ENCODE results near the gene PCDHGC5. TPM values are rescaled to one million over a fixed set of nuclear protein-coding genes. Genes with fewer than 3 reads are reported as not detected.

The PCDHGC5 gene
- total RNA-seq, 1 donor from 2014 or later: 7.7 TPM

GRCh38 chr5:141512390-141512910, 23.6 kb downstream of the PCDHGC5 start:
- peaks cover 62% of the 10 kb centered on the region for H3K4me1 Mint-ChIP-seq (ENCODE audit: low read depth, unreplicated experiment)

GRCh38 chr5:141512911-141513626, 24.2 kb downstream of the PCDHGC5 start:
- peak overlapping the region; percentile 24 for H2AFZ ChIP-seq (ENCODE audit: low read depth, low read length)
- peaks cover 3% of the 10 kb centered on the region for H3K79me2 ChIP-seq (ENCODE audit: insufficient read depth, low read length)
- peak overlapping the region; percentile 93 for H3K27ac ChIP-seq (ENCODE audit: low read depth, low read length)
- peaks cover 54% of the 10 kb centered on the region for H3K4me1 ChIP-seq (ENCODE audit: insufficient read depth, low read length)
- Mint-ChIP-seq H3K27ac (ENCODE audit: unreplicated experiment) (peak overlapping the region; percentile 85), H3K4me3 (ENCODE audit: unreplicated experiment) (peak overlapping the region; percentile 67), H3K27me3 (ENCODE audit: low read depth, unreplicated experiment) (no peaks in the 10 kb centered on the region), H3K9me3 (ENCODE audit: unreplicated experiment) (peaks cover 1% of the 10 kb centered on the region), H3K36me3 (ENCODE audit: low read depth, unreplicated experiment) (peaks cover 10% of the 10 kb centered on the region), H3K4me1 (ENCODE audit: low read depth, unreplicated experiment) (peaks cover 59% of the 10 kb centered on the region)
- peak overlapping the region; percentile 84 for H3K9ac ChIP-seq (ENCODE audit: low read length)
- H3K4me2 ChIP-seq (ENCODE audit: low read length): peak overlapping the region; percentile 90
- peak; percentile 60 for DNase-seq (ENCODE audit: low read depth)
- no peaks in the 10 kb centered on the region for H3K27me3 ChIP-seq (ENCODE audit: insufficient read depth, low read length)
- peaks cover 20% of the 10 kb centered on the region for H3K36me3 ChIP-seq (ENCODE audit: insufficient read depth, low read length)
- TF ChIP-seq CTCF (IDR thresholded peaks at IDR 0.05; ENCODE audit: insufficient read depth, low read depth, low read length) (no peak), EZH2 (IDR thresholded peaks at IDR 0.05; ENCODE audit: insufficient read depth, low read length) (no peak)
- no peaks in the 10 kb centered on the region for H3K9me3 ChIP-seq (ENCODE audit: insufficient read depth, low read depth, low read length)
- FAIRE-seq: no peak
- no peaks in the 10 kb centered on the region for H4K20me1 ChIP-seq (ENCODE audit: insufficient read depth, low read length)
- H3K4me3 ChIP-seq (ENCODE audit: insufficient read depth, low read depth, low read length): peak overlapping the region; percentile 48

More at GRCh38 chr5:141512390-141512910, 23.6 kb downstream of the PCDHGC5 start:
- H3K4me1 ChIP-seq (ENCODE audit: insufficient read depth, low read length): peaks cover 60% of the 10 kb centered on the region
- Mint-ChIP-seq H3K27me3 (ENCODE audit: low read depth, unreplicated experiment) (no peaks in the 10 kb centered on the region), H3K9me3 (ENCODE audit: unreplicated experiment) (peaks cover 1% of the 10 kb centered on the region), H3K27ac (ENCODE audit: unreplicated experiment) (peak overlapping the region; percentile 85), H3K36me3 (ENCODE audit: low read depth, unreplicated experiment) (peaks cover 9% of the 10 kb centered on the region), H3K4me3 (ENCODE audit: unreplicated experiment) (peak overlapping the region; percentile 67)
- no peaks in the 10 kb centered on the region for H4K20me1 ChIP-seq (ENCODE audit: insufficient read depth, low read length)
- FAIRE-seq (no peak), DNase-seq (ENCODE audit: low read depth) (peak; percentile 33)
- peak overlapping the region; percentile 90 for H3K4me2 ChIP-seq (ENCODE audit: low read length)
- peaks cover 20% of the 10 kb centered on the region for H3K36me3 ChIP-seq (ENCODE audit: insufficient read depth, low read length)
- H3K9ac ChIP-seq (ENCODE audit: low read length): peak overlapping the region; percentile 84
- no peaks in the 10 kb centered on the region for H3K27me3 ChIP-seq (ENCODE audit: insufficient read depth, low read length)
- no peak overlapping the region for H2AFZ ChIP-seq (ENCODE audit: low read depth, low read length)
- H3K79me2 ChIP-seq (ENCODE audit: insufficient read depth, low read length): no peaks in the 10 kb centered on the region
- peak overlapping the region; percentile 48 for H3K4me3 ChIP-seq (ENCODE audit: insufficient read depth, low read depth, low read length)
- TF ChIP-seq EZH2 (IDR thresholded peaks at IDR 0.05; ENCODE audit: insufficient read depth, low read length): no peak
- TF ChIP-seq CTCF (IDR thresholded peaks at IDR 0.05; ENCODE audit: insufficient read depth, low read depth, low read length): peak; percentile 59
- H3K27ac ChIP-seq (ENCODE audit: low read depth, low read length): peak overlapping the region; percentile 93
- no peaks in the 10 kb centered on the region for H3K9me3 ChIP-seq (ENCODE audit: insufficient read depth, low read depth, low read length)
